ENCODE measurements around the gene DYNC1H1.

DNA sequence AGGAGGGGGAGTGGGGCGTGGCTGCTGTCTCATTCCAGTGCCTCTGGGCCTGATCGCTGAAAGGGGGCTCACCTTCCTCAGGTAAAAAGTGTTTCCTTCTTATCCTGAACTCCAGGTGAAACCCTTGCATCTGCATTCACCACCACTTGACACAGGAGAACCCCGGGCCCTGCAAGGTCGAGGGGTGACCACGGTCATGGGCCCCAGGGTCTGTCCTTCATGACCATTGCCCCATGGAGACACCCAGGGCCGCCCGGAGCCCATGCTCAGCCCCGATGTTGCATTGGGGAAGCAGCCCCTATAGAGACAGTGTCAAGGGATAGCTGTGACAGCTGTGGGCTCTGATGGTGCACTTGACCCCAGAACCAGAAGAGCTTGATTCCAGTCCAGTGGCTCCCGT, 34.4 kb upstream of the DYNC1H1 start:
- TF ChIP-seq, protein P1, sequence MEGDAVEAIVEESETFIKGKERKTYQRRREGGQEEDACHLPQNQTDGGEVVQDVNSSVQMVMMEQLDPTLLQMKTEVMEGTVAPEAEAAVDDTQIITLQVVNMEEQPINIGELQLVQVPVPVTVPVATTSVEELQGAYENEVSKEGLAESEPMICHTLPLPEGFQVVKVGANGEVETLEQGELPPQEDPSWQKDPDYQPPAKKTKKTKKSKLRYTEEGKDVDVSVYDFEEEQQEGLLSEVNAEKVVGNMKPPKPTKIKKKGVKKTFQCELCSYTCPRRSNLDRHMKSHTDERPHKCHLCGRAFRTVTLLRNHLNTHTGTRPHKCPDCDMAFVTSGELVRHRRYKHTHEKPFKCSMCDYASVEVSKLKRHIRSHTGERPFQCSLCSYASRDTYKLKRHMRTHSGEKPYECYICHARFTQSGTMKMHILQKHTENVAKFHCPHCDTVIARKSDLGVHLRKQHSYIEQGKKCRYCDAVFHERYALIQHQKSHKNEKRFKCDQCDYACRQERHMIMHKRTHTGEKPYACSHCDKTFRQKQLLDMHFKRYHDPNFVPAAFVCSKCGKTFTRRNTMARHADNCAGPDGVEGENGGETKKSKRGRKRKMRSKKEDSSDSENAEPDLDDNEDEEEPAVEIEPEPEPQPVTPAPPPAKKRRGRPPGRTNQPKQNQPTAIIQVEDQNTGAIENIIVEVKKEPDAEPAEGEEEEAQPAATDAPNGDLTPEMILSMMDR (conservative IDR thresholded peaks at IDR 0.05): no peak
- no peak for TF ChIP-seq ZFX (IDR thresholded peaks at IDR 0.05)

Data from C4-2B (cell line).